Hematopoietic multipotent progenitor cell treated with erythropoietin and hydrocortisone succinate and interleukin-3 and kit ligand, for 15 days (in vitro differentiated cells): Measurements from ENCODE around the gene APH1B.
"Not testable (repeated sequence)": the region's sequence is repeated elsewhere in the genome, so short reads cannot be mapped to it uniquely, and the experiment has no call there.

Source experiments
- DNase-seq: peaks from one replicate; pipeline ENCODE4 v3.0.0-alpha.2; 2015; ENCODE audit warnings: low spot score

Gene APH1B

DNA sequence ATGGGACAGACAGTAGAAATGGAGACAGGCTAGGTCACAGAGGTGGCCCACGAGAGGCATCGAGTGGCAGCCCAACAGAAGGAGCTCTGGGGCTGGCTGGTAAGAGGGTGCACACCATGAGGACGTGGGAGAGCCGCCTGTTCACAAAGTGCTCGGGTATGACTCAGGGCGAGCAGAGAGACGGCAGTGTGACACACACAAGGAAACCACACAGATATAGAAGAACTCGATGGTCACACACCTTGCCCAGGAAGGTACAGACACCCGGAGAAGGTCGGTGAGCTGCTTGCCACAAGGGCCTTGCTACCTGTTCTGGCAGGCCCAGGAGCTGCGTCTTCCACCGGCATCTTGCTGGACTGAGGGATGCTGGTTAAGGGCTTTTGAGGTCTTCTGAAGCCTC lies 54.1 kb downstream of the APH1B start:
- DNase-seq: no peak

DNA sequence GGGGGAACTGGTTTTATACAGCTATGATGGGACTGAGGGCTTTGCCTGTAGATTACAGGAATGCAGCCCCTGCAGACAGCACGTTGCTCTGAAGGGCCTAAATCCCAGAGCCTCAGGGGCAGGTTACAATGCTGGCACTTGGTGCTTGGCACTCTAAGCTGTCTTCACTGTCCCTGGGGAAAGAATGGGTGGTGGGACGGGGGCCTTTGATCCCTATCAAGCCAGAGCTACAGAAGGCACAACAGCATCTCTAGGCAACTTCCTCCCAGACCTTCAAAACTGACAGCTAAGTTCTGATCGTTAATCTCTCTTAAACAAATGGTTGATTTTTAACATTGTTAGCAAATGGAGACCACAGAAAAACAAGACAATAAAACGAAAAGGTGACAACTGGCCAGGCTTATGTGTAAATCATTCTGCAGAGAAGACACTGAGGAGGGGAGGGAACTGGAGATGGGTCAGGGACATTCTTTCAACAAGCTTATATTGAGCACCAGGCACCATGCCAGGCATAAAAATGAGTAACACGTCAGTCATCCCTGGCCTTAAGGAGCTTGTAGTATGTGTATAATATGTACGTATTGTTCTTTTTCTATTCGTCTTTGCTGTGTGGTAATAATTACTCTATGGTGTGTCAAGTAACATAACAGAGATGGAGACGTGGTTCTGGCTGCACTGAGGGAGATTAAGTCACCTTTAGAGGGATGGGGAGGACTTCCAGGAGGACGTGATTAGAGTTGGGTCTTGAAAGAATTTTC lies 55.1 kb downstream of the APH1B start:
- DNase-seq: no peak

DNA sequence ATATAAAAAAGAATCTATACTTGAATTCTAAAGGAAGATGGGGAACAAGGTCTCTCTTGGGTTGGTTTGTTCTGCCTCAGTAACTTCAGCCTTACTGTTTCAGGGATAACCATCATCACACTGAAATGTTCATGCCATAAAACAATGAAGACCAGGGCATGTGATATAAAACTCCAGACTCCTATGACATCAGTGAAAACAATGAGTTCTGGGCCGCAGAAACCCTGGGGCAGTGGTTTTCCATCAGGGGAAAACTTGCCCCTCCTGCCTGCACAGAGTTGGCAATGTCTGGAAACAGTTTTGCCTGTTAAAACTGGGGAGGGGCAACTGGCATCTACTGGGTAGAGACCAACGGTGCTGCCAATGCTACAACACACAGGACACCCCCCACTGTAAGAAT lies 57.4 kb downstream of the APH1B start:
- no peak for DNase-seq

DNA sequence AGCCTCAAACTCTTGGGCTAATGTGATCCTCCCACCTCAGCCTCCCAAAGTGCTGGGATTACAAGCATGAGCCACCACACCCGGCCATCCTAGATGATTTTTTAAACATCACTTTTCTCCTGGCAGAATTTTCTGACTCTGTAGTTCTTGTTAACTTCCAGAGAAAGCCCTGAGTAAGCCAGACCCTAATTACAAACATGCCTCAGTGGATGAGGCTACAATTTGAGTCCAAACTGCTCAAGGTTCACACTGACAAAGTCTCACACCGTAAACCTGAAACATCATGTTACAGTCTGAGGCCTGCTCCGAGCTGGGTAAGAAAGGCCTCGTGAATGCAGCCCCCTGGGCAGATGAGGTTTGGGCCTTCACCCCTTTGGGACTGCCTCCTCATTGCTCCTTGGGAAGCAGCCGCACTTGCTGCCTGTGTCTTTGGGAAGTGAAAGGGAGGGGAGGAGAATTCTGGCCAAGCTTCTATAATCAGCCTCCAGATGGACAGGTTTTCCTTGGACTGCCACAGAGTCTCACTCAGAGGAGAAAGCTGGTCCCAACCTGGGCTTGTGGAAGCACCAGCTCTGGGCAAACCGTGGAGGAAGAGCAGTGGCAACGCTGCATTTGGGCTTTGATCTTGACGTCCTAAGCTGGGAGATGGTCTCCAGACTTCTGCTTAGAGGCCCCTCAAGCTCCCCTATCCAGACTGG lies 58.3 kb downstream of the APH1B start:
- DNase-seq: no peak

DNA sequence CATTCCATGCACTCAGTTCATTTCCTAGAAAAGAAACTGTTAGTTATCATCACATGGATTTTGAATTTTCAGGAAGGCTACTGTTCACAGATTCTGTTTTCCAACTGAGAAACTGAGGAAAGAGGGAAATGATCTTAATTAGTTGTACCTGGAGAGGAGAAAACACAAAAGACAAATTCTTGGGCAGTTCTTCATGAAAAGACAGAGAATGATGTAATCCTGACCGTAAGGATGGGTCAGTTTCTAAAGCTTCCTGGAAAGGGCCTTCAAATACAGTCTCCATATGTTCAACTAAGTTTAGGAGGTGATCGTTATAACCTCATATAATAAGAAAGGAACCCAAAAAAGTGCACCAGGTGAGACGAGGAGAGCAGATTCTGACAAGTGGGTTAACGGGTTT lies 59.6 kb downstream of the APH1B start:
- no peak for DNase-seq

DNA sequence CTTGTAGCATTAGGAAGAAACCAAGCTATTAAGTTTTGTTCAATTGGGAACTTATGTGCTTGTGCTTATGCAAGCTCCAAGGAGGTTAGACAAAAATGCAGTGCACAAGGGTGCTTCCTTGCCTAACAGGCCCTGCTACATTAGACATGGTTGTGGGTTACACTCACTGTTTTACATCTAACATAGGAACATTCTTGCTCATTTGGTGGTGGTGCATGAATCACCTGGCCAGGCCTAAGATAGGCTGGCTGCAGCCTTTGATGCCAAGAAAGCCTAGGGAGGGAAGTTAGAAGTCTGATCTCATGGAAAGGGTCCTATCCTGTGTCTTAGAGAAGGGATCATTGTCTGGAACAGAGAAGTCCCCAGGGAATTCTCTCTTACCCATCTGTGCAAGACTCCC lies 60.8 kb downstream of the APH1B start:
- DNase-seq: no peak

DNA sequence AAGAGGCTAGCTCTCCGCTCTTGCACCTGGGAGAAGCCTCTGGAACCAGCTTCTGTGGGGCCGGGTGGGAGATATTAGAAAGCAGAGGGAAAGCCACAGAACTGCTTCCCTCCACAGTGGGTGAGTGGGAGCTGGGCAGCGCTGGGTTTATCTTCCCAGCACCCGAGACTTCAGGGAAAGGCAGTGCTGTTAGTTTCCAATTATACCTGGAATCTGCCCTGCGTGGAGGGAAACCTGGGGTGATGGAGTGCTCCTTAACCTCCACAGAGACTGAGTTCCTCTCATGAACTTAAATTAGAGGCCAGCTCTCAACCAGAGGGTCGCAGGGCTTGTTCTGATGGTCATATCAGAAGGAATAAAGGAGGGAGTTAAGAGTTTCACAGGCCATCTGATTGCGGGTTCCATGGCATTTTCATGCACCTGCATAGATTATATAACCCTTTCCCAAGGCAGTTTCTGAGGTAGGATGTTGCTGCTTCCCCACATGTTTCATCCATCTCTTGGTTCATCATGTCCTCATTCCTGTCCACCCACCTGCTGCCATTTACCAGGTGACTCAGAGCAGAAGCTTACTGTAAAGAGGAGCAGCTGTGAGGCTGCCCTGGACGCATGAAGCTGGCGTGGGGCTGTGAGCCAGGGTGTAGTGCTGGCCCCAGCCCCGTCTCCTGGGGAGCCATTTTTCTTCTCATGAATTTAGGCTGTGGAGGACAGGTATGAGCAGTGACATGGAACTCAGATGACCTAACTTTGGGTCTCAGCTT lies 61.8 kb downstream of the APH1B start:
- no peak for DNase-seq

DNA sequence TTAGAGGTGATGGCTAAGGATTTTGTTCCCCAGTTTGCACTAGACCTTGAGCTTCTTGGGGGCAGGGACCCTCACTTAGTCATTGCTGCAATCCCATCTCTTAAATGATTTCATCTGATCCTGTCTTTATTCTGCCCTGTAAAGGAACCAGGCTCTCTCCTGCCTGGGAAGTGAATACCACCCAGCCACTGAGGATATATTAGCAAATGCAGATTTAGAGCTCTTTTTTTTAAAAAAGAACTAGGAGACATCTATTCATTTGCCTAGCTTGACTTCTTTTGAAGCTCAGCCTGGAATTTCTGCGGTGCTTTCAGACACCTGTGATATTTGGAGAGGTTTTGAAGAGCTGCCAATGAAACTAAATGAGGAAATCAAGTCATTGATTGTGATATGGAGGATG lies 62.4 kb downstream of the APH1B start:
- no peak for DNase-seq

DNA sequence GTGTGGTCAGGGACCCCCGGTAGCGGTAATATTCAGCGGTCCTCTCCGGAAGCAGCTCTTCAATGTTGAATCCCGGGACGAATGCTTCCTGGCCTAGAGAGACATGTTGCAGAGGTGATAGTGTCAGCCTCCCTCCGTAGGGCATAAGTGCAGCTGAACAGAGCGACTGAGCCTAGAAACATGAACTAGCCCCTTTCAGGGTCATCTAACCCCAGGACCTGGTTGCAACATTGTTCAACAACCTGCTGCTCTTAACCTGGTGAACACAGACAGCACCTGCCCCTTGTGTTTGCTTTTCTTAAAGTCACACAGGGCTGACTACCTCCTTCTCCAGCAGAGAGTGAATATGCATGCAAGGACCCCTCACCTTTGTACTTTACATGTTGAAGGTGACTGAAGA lies 62.9 kb downstream of the APH1B start:
- DNase-seq: no peak

DNA sequence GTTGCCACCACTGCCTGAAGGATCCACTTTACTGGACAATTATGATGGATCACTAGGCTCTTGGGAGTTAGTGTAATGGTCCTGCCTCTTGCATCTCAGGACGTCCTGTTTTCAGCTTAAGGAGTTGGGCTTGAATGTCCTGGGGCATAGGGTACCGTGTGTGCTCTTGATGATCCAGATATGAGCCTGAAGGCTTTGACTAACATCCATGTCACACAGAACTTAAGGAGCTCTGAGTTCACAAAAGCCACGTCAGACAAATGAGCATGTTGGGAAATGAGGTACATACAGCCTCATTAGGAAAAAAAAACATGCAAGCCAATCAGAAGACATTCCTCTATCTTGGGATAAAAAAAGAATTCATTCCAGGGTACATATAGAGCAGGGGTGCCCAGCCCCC lies 63.5 kb downstream of the APH1B start:
- DNase-seq: no peak

DNA sequence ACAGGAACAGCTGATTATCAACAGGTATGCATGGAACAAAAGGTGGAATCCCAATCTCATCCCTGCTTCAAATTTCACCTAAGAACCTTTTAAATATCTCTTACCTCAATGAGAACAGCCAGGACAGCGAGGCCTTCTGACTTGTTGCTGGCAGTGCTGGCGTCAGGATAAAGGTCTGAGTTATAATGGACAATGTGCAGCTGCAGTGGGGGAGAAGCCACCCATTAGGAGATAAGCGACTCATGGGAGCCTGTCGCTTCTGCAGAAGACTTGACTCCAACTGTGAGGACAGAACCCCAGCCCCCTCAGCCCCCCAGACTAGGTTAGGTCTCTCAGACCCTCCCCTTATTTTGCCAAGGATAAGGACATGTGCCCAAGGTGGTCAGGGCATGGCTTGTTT lies 64.5 kb downstream of the APH1B start:
- DNase-seq: no peak

DNA sequence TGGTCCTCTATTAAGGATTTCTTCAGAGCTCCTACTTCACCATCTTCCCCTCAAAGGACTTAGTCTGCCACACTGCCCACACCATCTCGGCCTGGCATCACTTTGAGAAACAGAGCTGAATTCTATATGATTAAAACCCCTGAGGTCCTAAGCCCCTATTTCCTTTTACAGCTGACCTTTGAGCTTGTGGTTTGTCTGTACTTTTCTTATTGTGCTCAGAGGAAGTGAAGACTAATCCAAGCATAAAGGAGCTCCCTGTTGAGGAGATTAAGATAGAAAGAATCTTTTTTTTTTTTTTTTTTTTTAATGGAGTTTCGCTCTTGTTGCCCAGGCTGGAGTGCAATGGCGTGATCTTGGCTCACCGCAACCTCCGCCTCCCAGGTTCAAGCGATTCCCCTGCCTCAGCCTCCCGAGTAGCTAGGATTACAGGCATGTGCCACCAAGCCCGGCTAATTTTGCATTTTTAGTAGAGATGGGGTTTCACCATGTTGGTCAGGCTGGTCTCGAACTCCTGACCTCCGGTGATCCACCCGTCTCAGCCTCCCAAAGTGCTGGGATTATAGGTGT lies 65.7 kb downstream of the APH1B start:
- not testable (repeated sequence) for DNase-seq

DNA sequence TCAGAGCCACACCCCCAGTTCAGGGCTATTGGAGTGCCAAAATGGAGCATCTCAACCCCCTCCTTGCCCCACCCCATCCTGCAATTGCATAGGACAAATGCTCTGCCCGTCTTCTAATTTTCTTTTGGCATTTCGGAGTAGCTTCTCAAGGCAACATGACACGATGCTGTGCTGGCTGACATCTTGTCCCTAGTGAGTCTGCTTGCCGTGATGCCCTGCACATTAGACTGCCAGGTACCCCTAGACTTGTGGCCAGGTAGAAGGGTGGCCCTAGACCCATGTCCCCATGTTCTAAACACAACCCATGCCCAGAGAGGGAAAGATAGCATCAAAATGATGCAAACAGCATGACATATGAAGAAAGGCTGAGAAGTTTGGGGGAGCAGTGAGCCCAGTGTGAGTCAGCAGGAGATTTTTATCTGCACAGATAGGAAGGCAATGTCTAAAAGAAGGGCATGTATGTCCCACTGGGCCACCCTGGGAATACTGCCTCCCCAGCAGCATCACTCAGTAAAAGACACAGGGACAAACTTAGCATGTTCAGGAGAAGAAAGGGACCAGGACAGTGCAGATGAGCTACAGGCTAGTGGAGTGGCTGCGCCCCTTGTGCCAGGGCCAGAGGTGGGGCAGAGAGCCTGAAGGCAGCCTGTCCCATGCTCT lies 67.5 kb downstream of the APH1B start:
- DNase-seq: no peak

DNA sequence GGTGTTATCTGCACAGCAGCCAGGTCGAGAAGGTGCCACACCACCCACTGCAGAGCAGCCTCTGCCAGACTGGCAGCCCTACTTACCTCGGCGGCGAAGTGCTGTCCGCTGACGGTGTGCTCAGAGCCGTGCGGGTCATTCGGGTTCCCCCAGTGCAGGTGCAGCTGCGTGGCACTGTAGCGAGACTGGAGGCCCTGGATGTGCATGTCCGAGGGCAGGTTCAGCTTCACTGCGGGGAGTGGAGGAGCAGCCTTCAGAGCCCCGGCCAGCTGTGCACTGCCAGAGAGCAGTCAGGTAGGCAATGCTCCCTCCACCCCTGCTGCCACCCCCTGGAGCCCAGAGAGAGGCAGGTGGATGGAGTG lies 68.0 kb downstream of the APH1B start:
- no peak for DNase-seq

DNA sequence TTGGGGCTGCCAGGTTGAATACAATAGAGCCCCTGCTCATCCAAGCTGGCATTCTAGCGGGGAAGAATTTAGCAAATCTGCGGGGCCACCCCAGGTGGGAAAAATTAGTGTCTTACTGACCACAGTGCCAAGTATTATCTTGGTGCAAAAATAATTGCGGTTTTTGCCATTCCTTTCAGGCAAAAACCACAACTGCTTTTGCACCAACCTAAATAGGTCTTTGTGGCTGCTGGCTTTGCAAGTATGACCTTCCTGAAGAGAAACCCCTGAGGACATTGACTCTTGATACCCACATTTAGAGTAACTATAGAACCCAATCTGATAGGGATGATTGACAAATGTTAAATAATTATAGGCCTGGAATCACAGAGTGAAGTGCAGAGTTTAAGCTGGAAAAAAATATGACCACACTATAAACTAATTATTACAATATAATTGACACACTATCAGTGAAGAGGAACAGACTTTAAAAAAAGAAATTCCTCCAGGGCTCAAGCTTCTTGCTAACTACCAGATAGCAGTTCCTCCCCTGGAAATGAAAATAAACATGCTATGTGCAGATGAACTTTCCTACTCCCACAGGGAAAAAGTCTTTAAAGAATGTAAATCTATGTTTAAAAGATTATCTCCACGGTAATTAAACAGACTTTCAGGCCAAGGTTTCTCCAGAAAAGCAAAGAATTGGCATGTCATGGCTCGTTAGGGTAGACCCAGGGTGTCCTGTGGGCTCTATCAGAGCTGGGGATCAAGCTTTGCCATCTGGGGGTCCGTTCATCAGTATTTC lies 69.9 kb downstream of the APH1B start:
- DNase-seq: no peak

DNA sequence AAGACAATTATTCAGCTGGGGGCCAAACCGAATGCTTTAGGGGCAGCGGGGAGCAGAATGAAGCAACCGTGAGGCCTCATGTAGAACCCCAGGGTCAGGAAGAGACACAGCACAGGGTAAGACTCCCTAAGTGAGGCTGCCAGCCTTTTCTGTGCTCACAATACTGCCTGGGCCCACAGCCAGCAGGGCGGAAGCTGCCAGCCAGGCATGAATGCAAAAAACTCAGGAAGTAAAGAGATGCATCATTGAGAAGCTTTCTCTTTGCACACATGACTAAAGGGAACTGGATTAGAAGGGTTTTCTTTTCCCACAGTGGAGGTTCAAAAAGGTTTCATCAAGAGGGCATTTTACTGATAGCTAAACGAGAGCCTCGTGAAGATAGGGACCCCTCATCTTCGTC lies 71.0 kb downstream of the APH1B start:
- no peak for DNase-seq

DNA sequence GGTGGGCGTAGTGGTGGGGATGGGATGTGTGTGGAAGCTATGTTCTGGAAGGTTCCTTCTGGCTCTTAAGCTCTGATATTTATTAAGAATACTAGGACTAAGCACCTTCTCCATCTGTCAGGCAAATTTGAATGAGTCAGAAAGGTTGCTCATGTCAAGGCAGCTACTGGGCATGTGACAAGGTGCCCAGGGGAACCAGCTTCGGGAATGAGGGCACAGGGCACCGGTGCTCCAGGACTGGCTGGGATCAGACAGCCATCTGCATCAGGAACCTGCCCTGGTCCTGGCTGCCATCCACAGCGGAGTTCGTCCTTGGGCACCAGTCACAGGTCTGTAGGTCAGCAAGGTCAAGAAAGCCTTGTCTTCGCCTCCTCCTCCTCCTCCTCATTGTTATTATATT lies 71.8 kb downstream of the APH1B start:
- DNase-seq: no peak

DNA sequence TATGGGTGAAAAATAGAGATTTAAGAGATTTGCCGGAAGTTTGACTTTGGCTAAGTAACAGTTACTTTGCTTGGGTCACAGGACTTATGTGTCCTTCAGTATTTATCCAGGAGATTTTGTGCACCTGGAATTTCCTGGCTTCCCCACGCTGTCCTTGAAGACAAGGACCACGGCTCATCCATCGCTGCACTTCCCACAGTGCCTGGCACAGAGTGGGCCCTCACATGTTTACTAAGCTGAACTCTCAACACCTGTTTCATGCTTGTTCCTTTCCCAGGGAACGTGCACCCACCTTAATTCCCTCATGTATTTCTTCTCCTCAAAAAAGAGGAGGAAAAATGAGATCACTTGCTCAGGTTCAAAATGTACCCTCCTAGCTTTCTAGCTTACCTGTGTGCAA lies 72.2 kb downstream of the APH1B start:
- no peak for DNase-seq

DNA sequence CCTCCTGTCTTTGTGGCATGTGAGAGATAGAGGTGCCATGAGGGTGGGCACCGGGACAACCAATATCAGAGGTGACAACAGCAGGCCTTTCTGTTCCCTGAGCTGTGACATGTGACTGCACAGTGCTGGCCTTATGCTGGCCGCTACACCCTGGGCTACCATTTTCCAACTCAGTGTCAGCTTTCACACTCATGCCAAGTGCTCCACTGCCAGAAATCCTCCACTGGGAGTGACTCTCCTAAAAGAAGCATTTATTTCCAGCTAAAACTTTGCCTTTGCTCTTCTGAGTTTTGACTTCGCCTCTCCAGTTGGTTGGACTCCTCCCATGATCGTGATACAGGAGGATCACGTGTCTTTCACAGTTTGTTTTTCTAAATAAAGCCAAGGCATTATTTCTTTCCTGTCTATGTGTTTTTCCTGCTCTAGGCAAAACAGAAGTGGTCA lies 72.8 kb downstream of the APH1B start:
- DNase-seq: no peak

DNA sequence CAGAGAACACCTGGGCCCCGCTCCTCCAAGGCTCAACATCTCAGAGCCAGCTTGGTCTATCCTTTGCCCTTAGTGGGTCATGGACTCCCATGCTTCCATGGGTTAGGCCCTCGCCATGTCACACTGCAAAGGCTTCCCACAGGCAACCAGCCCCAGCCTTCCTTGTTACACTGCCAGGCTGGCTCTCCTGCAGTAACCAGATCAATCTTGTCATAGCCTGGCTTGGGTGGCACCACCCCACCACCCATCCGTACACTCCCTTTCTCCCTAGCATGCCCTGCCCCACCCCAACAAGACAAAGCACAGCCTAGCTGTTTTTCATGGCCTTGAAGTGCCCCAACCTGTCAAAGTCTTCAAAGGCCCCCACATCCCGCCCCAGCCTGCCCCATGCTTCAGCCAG lies 73.8 kb downstream of the APH1B start:
- no peak for DNase-seq

DNA sequence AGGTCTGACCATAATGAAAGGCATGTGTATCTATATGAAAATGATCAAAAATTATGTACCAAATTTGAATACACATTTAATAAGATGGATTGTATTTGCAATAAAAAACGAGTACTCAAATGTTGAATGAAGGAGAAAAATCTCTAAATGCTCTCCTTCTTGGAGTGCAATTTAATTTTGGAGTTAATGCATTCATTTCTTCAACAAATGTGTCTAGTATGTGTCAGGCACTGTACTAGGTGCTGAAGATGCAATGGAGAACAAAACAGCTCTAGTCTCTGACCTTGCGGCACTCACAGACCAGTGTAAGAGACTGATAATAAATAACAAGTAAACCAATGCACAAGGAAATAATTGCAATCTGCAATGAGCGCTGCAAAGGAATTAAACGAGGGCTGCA lies 75.4 kb downstream of the APH1B start:
- DNase-seq: no peak

DNA sequence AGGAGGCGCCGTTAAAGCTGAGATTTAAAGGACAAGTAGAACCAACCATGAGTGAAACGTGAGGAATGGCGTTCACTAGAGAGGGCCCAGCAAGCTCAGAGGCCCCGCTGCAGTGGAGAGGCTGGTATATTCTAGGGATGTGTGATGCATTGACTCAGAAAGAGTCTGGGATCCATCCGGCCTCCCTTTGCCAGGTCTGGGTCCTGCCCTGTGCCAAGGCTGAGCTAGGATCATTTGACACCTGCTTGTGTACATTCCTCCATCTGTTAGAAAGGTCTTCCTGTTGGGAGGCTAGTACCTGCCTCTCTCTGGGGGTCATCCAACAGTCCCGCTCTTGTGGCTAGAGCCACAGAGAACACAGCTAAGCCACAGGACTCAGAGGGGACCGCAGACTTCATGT lies 75.9 kb downstream of the APH1B start:
- no peak for DNase-seq
